ENCODE data around the gene FARS2. TPM values are rescaled to one million over a fixed set of nuclear protein-coding genes. Genes with fewer than 3 reads are reported as not detected.

Gene FARS2
- total RNA-seq, 1 donor from 2014 or later = 23.3 TPM

DNA sequence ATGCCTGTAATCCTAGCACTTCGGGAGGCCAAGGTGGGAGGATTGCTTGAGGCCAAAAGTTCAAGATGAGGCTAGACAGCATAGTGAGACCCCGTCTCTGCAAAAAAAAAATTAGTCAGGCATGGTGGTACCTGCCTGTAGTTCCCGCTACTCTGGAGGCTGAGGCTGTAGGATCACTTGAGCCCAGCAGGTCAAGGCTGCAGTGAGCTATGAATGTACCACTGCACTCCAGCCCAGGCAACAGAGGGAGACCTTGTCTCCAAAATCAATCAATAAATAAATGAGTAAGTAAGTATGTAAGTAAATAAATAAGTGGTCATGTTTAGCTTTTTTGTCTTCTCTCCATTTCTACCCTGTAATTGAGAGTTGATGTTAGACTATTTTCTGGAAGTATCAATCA, 336.8 kb downstream of the FARS2 start:
- no peaks in the 10 kb centered on the region for H3K9me3 Mint-ChIP-seq
- H3K36me3 Mint-ChIP-seq (ENCODE audit: low read depth) = no peaks in the 10 kb centered on the region
- DNase-seq (ENCODE audit: low read depth, low spot score) = no peak
- no peak overlapping the region for H3K4me3 Mint-ChIP-seq
- H3K27me3 Mint-ChIP-seq (ENCODE audit: low read depth) = no peaks in the 10 kb centered on the region
- H3K4me1 Mint-ChIP-seq = no peaks in the 10 kb centered on the region
- H3K27ac Mint-ChIP-seq (ENCODE audit: unreplicated experiment) = no peak overlapping the region
- no peak for TF ChIP-seq CTCF (conservative IDR thresholded peaks at IDR 0.05)

GRCh38 chr6:5599127-5599526, 337.8 kb downstream of the FARS2 start:
- TF ChIP-seq CTCF (conservative IDR thresholded peaks at IDR 0.05) = no peak
- no peaks in the 10 kb centered on the region for H3K36me3 Mint-ChIP-seq (ENCODE audit: low read depth)
- no peaks in the 10 kb centered on the region for H3K4me1 Mint-ChIP-seq
- no peak overlapping the region for H3K27ac Mint-ChIP-seq (ENCODE audit: unreplicated experiment)
- DNase-seq (ENCODE audit: low read depth, low spot score) = no peak
- H3K9me3 Mint-ChIP-seq = no peaks in the 10 kb centered on the region
- no peak overlapping the region for H3K4me3 Mint-ChIP-seq
- no peaks in the 10 kb centered on the region for H3K27me3 Mint-ChIP-seq (ENCODE audit: low read depth)

- H3K27ac Mint-ChIP-seq (ENCODE audit: unreplicated experiment) = peak overlapping the region; percentile 9
- TF ChIP-seq CTCF (conservative IDR thresholded peaks at IDR 0.05) = no peak
- H3K4me1 Mint-ChIP-seq = peaks cover 4% of the 10 kb centered on the region
- H3K27me3 Mint-ChIP-seq (ENCODE audit: low read depth) = no peaks in the 10 kb centered on the region
- no peak overlapping the region for H3K4me3 Mint-ChIP-seq
- no peak for DNase-seq (ENCODE audit: low read depth, low spot score)
- H3K36me3 Mint-ChIP-seq (ENCODE audit: low read depth) = peaks cover 5% of the 10 kb centered on the region
- H3K9me3 Mint-ChIP-seq = peaks cover 4% of the 10 kb centered on the region
Measured at GRCh38 chr6:5605937-5606336, 344.6 kb downstream of the FARS2 start.

- TF ChIP-seq CTCF (conservative IDR thresholded peaks at IDR 0.05) = no peak
- H3K4me3 Mint-ChIP-seq = no peak overlapping the region
- peaks cover 4% of the 10 kb centered on the region for H3K4me1 Mint-ChIP-seq
- H3K36me3 Mint-ChIP-seq (ENCODE audit: low read depth) = peaks cover 5% of the 10 kb centered on the region
- H3K27me3 Mint-ChIP-seq (ENCODE audit: low read depth) = no peaks in the 10 kb centered on the region
- no peak for DNase-seq (ENCODE audit: low read depth, low spot score)
- peaks cover 4% of the 10 kb centered on the region for H3K9me3 Mint-ChIP-seq
- H3K27ac Mint-ChIP-seq (ENCODE audit: unreplicated experiment) = no peak overlapping the region
Measured at GRCh38 chr6:5606546-5606945, 345.2 kb downstream of the FARS2 start.

DNA sequence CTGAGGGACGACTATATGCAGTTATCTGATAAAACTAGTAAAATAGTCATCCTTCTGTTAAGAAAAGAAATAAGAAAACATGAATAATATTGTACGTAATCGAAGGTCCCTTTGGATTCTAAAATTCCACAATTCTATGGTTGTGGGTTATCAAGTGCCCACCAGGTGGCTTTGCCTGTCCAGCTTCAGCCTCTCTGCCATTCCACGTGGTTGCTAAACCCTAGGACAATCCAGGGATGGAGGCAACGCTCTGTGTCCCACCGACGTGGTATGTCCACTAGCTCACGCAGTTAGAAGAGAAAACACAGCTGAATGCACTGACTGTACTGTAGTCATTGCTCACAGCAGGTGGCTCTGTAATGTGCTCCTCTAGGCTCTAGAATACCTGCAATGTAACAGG, 349.3 kb downstream of the FARS2 start:
- TF ChIP-seq CTCF (conservative IDR thresholded peaks at IDR 0.05) = no peak
- Mint-ChIP-seq H3K4me1 (peaks cover 5% of the 10 kb centered on the region), H3K27me3 (ENCODE audit: low read depth) (no peaks in the 10 kb centered on the region), H3K27ac (ENCODE audit: unreplicated experiment) (no peak overlapping the region), H3K9me3 (peaks cover 4% of the 10 kb centered on the region), H3K36me3 (ENCODE audit: low read depth) (peaks cover 16% of the 10 kb centered on the region), H3K4me3 (no peak overlapping the region)
- DNase-seq (ENCODE audit: low read depth, low spot score) = no peak

DNA sequence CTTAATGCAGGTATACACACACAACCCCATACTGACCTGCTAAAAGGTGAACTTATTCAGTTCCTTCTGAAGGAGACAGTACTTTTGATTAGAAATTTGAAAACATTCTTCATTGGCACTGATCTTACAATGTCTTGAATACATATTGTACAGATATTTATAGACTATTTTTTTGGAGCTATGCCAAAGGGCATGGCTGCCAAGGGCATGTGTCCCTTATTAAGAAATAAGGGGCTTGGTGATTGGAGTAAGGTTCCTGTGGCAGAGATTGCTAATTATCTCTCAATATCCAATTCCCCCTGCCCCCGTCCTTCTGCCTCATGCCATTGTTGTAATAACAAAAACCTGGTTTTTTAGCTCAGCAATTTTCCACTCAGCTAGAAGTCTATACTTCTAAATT, 355.9 kb downstream of the FARS2 start:
- Mint-ChIP-seq H3K4me3 (no peak overlapping the region), H3K4me1 (no peaks in the 10 kb centered on the region), H3K9me3 (peaks cover 6% of the 10 kb centered on the region), H3K27ac (ENCODE audit: unreplicated experiment) (no peak overlapping the region), H3K27me3 (ENCODE audit: low read depth) (no peaks in the 10 kb centered on the region), H3K36me3 (ENCODE audit: low read depth) (peaks cover 22% of the 10 kb centered on the region)
- TF ChIP-seq CTCF (conservative IDR thresholded peaks at IDR 0.05) = no peak
- no peak for DNase-seq (ENCODE audit: low read depth, low spot score)

Data from neural crest cell (in vitro differentiated cells).